ENCODE measurements around the gene YWHAB.
"Not testable (repeated sequence)": the region's sequence is repeated elsewhere in the genome, so short reads cannot be mapped to it uniquely, and the experiment has no call there.

Gene YWHAB

DNA sequence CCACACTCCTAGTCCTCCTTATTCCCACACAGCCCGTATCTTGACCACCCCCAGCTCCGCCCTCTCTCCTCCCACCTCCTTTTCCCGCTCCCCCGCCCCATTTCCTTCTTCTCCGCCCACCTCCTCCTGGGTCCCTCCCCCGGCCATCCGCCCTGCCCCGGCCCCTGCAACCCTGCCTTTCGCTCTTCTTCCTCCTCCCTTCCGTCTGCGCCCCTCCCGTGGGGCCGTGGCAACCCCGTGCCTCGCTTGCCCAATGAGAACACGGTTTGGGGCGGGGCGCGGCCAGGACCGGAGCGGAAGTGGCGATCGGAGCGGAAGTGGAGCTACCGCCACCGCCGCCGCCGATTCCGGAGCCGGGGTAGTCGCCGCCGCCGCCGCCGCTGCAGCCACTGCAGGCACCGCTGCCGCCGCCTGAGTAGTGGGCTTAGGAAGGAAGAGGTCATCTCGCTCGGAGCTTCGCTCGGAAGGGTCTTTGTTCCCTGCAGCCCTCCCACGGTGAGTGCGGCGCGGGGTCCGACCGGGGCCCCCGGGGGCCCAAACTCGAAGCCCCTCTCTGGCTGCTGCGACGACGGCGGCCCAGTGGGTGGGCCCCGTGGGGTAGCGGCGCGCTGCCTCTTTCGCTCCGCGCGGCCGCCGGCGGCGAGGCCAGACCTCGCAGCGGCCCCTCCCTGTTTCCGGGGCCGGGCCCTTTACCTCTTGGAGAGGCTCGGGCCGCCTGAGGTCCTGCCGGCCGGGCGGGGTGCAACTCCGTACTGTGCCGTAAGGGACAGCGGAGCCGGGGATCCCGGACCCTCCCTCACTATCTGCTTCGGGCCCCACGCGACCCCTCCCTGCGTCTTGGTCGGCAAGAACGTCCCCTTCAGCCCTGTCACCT lies at the start of gene YWHAB:
Gene YWHAB, plus strand, starts transcription at position 314 of the 874 bp plus-strand sequence. CDS start 15,829 bp downstream, outside the sequence.
- peak; percentile 98 to 99 for DNase-seq (ENCODE audit: low read depth in 2 of 2)

DNA sequence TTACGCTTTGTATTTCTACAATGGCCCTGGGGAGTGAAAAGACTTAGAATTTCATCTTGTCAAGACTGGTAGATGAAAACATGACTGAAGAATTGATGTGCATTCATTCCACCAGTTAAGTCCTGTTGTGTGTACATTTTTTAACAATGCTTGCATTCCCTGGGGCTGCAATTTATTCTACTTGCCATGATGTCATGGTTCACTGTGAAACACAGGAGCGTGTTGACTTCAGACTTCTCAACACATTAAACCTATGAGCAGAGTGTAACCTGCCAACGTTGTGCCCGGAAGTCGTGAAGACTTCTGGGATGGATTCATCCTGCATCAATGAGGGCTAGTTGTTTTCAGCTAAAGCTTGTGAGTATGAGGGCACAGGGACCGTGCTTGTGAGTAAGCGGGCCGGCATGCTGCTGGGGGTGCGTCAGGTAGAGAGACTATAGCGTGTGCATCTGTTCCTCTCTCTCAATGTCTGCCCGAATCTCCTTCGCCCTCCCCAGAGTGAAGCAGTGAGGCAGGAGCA lies 48.8 kb upstream of the YWHAB start:
- no peak for DNase-seq (ENCODE audit: low read depth in 2 of 2)

DNA sequence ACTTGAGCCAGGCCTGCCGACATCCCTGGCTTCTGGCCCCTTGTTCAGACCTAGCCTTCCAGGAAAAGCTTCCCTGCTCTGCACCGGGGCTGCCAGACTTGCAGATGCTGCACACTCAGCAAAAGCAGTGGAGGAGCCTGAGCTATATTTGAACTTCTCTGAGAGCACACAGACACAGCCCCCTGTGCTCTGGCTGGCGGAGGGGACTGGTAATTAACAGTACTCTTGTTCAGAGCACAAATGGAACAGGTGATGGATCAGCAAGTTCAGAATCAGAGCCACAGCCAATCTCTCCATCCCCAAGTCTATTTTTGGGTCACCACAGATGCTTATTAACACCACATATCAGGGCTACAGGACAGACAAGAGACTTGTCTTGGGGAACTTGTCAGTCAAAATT lies 47.6 kb upstream of the YWHAB start:
- no peak for DNase-seq (ENCODE audit: low read depth in 2 of 2)

DNA sequence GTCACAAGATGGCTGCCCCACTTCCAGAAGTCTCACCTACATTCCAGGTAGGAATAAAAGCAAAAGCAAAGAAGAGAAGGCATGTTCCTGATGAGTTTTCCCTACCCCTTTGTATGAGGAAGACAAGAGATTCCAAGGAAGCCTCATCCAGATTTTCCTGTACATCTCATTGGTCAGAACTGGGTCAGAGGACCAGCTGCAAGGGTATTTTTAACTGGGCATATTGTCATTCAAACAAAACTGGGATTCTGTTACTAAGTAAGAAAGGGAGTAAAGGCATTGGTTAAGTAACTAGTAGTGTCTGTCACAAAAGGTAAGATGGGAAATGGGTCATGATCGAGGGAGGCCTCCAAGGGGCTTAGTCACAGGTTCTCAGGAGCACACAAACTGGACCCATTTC lies 47.0 kb upstream of the YWHAB start:
- no peak for DNase-seq (ENCODE audit: low read depth in 2 of 2)

DNA sequence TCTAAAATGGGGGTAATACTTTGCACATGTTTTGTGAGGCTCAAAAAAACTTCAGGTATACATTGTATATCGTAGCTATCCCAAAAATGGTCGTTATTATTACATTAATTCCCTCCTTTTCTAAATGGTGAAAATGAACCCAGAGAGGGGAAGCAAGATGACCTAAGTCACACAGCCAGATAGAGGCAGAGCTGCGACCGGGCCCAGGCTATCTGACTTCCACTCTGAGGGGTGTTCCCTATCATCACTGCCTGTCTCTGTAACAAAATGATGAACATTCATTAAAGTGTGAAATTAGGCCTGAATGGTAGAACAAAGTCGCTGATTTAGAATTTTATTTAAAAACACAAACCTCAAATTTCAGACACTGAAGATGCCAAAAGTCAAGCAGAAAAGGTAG lies 46.0 kb upstream of the YWHAB start:
- no peak for DNase-seq (ENCODE audit: low read depth in 2 of 2)

DNA sequence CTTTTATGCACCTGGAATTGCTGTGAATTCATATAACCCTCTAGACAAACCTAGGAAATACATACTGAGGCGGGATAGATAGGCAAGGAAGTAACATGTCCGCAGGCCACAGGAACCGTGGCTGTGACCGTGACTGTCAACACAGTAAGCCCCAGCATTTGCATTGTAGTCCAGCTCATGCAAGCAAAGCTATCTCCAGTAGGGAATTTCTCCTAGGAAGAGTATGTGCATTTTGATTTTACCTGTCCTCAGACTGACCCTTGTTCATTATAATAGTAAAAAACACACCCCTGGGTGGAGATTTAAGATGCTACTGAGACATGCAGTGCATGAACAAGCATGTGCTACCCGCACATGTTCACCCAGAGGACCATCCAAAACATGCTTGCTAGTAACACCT lies 44.7 kb upstream of the YWHAB start:
- no peak for DNase-seq (ENCODE audit: low read depth in 2 of 2)

DNA sequence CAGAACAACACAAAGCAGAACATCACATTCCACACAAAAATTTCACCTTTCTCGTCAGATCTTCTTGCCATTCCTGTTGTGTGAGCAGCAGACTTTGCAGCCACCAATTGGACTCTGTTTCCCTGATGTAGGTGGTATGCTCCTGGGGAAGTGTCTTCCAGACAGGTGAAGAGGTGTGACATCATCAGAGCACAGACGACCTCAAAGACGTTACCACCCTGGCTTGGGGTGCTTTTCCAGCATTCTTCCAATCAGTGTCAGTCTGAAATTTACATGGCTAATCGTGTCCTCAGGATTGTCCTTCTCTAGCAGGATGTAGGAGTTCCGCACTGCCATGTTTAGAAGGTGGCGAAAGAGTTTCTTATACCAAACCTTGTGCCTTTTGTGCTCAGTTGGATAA lies 43.5 kb upstream of the YWHAB start:
- DNase-seq (ENCODE audit: low read depth in 2 of 2), result no peak

DNA sequence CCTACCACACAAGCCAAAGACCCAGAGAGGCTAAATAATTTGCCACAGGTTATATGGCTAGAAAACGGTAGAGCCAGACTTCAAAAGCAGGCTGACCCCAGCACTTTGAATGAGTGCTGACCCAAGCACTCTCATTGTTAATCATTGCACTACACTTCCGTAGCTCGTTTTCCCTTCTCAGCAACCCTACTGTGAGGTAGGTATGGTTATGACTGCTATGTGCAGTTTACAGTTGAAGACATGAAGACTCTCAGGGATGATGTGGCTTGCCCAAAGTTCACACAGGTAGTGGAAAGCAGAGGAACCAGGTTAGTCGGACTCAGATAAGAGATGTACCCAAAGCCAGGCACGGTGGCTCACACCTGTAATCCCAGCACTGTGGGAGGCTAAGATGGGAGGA lies 41.6 kb upstream of the YWHAB start:
- DNase-seq (ENCODE audit: low read depth in 2 of 2), result no peak

DNA sequence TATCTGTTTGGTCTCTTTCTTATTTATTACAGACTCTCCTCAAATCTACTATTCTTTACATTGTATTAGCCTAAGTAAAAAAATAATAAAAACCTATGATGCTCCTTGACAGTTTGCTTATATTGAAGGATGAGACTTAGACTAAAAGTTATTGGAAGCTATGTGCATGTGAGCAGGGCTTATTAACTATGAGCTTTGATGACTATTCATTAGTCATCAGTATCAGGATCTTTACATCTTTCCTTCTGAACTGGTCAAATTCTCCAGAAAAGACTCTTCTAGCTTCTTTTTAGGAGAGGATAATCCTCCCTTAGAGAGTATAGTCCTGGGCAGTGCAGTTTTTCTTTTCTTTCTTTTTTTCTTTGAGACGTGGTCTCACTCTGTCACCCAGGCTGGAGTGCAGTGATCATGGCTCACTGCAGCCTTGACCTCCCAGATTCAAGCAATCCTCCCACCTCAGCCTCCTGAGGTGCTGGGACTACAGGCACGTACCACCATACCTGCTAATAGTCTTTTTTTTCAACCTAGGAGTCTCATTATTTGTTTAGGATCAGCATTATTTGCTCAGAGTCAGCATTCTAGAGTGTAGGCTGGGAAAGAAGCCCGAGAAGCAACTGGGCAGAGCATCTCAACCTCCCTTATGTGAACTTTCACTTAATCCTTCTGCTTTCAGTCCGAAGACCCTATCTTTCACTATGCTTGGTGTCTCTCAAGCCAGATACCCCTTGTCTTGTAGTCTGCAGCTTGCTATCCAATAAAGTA lies 37.1 kb upstream of the YWHAB start:
- no peak for DNase-seq (ENCODE audit: low read depth in 2 of 2)

DNA sequence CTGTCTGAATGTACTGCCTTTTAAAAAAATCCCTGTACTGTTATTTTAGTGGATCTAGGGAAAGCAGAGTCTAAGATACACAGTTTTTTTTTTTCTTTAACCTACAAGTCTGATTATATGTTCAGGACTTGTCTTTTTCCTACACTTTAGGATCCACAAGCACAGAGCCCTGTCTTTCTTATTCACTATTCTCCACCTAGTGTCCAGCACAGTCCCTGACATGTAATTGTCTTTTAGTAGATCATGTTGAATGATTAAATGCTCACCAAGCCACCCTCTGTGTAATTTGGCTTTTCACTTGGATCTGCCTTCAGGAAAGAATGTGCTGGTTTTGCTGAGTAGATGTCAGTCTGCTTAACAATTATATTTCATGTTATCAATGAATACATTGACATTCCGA lies 35.8 kb upstream of the YWHAB start:
- DNase-seq (ENCODE audit: low read depth in 2 of 2), result no peak

DNA sequence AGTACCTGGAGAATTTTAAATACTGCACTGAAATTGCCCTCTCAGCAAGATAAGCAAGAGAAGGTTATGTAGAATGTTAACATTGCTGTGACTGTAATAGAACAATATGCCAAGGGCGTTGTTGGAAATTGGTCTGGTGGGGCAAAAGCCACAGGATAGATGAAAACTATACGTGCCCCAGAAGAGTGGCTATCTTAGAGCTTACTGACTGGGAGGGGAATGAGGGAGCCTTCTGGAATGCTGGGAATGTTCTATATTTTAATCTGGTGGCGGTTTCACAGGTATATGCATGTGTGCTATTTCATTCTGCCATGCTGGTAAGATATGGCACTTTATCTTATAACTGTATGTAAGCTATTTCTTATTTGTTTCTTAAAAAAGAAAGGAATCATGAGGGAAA lies 35.2 kb upstream of the YWHAB start:
- DNase-seq (ENCODE audit: low read depth in 2 of 2), result no peak

DNA sequence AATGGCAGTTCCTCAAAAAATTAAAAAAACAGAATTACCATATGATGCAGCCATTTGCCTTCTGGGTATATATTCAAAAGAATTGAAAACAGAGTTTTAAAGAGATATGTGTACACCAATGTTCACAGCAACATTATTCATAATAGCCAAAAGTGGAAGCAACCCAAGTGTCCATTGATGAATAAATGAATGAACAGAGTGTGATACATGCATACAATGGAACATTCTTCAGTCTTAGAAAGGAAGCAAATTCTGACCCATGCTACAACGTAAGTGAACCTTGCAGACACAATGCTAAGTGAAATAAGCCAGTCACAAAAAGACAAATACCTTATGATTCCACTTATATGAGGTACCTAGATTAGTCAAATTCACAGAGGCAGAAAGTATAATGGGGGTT lies 34.7 kb upstream of the YWHAB start:
- no peak for DNase-seq (ENCODE audit: low read depth in 2 of 2)

DNA sequence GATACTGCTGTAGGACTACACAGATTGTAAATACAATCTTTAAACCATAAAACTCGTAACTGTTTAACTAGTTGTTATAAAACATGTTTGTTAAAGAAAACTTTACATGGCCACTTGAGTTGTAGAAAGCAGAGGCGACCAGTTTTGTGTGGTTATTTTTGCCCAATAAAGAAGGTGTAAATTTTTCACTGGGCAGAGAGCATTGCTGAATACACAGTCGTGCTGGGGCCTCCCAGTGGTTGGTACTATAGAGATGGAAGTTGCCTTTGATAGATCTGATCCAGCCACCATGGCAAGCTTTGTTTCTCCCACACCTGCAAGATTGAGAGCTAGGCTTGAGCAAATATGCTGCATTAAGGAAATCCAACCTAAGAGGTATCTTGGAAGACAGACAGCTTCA lies 34.0 kb upstream of the YWHAB start:
- DNase-seq (ENCODE audit: low read depth in 2 of 2), result no peak

DNA sequence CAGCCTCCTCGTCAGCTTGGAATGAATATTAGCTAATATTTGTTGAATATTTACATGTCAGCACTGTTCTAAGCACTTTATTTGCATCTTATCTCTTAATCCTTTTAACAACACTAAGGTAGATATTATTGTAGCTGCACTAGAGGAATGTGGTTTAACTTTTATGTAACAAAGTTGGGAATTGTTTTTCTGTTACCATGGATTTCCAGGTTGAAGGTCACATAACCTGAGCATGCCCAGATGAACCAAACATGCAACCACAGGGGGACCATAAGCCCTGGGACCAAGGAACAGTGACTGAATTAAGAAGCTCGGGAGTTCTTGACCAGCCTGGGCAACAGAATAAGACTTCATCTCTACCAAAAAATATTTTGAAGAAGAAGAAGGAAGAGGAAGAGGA lies 29.1 kb upstream of the YWHAB start:
- no peak for DNase-seq (ENCODE audit: low read depth in 2 of 2)

DNA sequence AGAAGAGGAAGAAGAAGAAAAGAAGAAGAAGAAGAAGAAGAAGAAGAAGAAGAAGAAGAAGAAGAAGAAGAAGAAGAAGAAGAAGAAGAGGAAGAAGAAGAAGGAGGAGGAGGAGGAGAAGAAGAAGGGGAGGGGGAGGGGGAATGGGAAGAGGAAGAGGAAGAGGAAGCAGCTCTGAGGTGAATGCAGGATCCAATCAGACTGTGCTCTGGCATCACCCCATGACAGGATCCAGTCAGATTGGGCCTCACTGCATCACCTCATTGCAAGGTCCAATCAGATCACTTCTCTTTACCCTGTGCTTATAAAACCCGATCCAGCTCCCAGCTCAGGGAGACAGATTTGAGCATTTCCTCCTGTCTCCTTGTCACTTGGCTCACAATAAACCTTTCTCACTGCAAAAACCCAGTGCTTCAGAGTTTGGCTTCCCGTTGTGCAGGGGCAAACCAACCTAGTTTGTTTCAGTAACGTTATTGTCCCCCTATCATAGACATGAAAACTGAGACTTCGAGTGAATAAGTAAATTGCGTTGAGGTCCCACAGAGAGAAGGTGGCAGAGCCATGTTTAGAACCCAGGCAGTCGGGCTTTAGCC lies 28.6 kb upstream of the YWHAB start:
- no peak for DNase-seq (ENCODE audit: low read depth in 2 of 2)

DNA sequence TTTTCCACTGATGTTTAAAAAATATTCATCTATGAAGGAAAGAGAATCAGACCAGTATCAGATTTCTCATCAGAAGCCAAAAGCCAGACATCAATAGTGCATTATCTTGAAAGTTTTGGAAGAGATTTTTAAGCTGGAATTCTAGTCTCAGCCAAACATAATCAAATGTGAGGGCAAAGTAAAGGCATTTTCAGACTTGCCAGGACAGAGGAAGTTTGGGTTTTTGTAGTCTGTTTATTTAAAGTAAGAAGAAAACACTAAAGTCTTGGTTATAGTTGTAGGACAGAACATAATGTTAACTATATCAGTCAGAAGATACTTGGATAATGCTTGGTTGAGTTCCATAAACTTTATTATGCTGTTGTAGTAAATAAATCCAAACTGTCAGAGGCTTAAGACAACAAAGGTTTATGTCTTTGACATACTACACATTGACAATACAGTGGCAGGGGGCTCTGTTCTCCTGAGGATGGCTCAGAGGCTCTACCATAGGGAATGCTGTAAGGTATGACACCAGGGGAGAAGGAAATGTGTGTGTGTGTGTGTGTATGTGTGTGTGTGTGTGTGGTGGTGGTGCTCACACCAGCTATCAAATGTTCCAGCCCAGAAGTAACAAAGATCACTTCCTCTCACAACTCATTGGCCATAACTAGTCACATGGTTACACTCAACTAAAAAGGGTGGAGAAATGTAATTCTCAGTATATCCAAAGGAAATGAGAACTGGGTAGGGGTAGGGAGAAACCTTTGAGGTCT lies 26.7 kb upstream of the YWHAB start:
- DNase-seq (ENCODE audit: low read depth in 2 of 2), result no peak

DNA sequence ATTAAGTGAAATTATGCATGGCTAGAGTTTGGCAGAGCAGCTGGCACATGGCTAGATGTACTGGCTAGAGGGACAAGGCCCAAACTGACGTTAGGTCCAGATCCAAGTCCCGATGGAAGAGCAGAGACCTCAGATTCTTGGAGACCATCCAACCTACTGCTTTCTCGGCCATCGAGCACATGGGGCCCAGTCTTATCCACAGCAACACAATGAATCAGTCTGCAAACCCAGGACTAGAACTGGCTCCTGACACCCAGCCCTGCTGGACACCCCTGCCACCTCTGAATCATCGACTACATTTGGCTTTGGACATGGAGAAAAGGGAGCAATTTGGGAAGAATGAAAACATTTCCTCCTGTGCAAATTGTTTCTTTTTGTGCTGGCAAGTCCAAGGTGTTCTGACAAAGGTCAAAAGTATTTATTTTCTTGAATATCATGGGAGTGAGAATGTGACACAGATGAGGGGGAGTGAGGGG lies 23.9 kb upstream of the YWHAB start:
- no peak for DNase-seq (ENCODE audit: low read depth in 2 of 2)

DNA sequence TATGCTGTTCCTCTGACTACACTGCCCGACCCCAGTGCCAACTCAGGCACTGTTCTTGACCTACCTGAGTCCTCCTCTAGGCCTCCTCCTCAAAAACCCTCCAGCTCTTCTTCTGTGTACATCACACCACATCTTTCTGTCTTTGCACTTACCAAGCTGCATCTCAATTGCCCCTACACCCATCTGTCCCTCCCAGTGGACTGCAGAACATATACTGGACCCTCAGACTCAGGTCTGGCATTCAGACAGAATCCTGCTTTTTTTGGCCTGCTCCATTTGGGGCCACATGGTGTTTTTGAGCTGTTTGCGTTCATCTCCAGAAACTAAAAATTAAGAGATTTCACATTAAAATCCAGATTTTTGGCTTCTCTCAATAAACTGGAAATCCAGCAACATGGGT lies 23.2 kb upstream of the YWHAB start:
- DNase-seq (ENCODE audit: low read depth in 2 of 2), result no peak

DNA sequence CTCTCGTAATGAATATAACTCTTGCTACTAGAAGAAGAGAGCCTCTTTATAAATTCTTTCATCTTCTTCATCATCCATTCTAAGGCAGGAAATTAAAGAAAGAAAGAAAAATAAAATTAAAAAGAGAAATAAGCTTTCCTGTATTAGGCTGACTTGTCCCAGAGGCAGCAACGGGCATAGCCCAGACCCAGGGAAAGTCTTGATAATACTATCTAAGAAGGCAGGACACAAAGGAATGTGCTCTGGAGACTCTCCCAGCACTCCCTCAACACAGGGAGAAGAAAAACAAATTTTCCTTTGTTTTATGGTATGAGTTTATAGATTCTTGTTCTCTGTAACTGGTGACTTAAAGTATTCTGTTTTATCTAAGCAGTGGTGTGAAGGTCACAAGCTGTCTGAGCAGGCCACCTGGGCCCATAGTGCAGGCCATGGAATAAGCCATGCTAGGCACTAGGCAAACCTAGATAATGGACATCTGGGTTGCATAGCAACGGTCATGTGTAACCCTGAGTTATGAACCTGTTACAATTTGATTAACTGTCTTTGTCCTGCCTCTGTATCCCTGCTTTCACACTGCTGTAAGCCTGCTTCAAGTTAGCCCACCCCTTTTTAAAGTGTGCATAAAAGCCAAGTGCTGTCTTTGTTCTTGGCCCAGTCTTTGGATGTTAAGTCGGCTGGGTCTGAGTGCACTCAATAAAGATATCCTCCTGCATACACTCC lies 22.0 kb upstream of the YWHAB start:
- DNase-seq (ENCODE audit: low read depth in 2 of 2), result not testable (repeated sequence)

DNA sequence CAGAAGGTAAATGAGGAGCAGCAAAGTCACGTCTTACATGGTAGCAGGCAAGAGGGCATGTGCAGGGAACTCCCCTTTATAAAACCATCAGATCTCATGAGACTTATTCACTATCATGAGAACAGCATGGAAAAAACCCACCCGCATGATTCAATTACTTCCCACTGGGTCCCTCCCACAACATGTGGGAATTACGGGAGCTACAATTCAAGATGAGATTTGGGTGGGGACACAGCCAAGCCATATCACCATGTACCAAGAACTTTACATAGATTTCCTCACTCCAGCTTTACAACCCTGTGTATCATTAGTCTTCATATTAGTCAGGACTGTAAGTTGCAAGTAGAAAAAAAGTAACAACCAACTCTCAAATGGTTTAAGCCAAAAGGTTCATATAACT lies 21.0 kb upstream of the YWHAB start:
- not testable (repeated sequence) for DNase-seq (ENCODE audit: low read depth in 2 of 2)
